GM23338 (cell line): ENCODE results near the gene CNTNAP2.

Experiments used
- CREB1 ChIP-seq: fragments of 250-450 bp; sonication (Bioruptor Pico); IDR thresholded peaks from 2 replicates; pipeline ENCODE4 v1.5.0; 2020; ENCODE audit warnings: low read depth, mild to moderate bottlenecking, moderate library complexity
- ETS1 ChIP-seq: IDR thresholded peaks from 2 replicates; pipeline ENCODE4 v1.6.1; 2016; ENCODE audit warnings: antibody characterized with exemption
- EZH2 ChIP-seq: fragments of 200-600 bp; sonication (generic); IDR thresholded peaks from one replicate; pipeline ENCODE4 v1.8.0; 2017; ENCODE audit warnings: antibody characterized with exemption, mild to moderate bottlenecking, low read depth; ENCODE audit not compliant: unreplicated experiment
- EZH2phosphoT487 ChIP-seq: fragments of 200-600 bp; sonication (generic); IDR thresholded peaks from one replicate; pipeline ENCODE4 v1.8.1; 2018; ENCODE audit warnings: antibody characterized with exemption; ENCODE audit not compliant: unreplicated experiment
- JUNB ChIP-seq: IDR thresholded peaks from one replicate; pipeline ENCODE4 v1.6.1; 2016; ENCODE audit warnings: antibody characterized with exemption; ENCODE audit not compliant: unreplicated experiment
- POLR2AphosphoS5 ChIP-seq: IDR thresholded peaks from 2 replicates; pipeline ENCODE4 v1.6.1; 2016; ENCODE audit warnings: antibody characterized with exemption, low read depth
- ZNF114 ChIP-seq: fragments of 250-450 bp; sonication (Bioruptor Pico); IDR thresholded peaks from 2 replicates; pipeline ENCODE4 v1.5.0; 2020; ENCODE audit warnings: mild to moderate bottlenecking, moderate library complexity
- TF ChIP-seq, protein P1 (sequence below), 2 experiments: fragments of 200-600 bp in 1 of 2; sonication (generic) in 1 of 2; conservative IDR thresholded peaks; 2 replicates each; pipeline versions ENCODE4 v1.5.1 to v1.6.1; 2016 to 2017; ENCODE audit warnings: antibody characterized with exemption in 2 of 2, low read depth in 2 of 2, mild to moderate bottlenecking in 2 of 2, moderate library complexity in 1 of 2

DNA sequence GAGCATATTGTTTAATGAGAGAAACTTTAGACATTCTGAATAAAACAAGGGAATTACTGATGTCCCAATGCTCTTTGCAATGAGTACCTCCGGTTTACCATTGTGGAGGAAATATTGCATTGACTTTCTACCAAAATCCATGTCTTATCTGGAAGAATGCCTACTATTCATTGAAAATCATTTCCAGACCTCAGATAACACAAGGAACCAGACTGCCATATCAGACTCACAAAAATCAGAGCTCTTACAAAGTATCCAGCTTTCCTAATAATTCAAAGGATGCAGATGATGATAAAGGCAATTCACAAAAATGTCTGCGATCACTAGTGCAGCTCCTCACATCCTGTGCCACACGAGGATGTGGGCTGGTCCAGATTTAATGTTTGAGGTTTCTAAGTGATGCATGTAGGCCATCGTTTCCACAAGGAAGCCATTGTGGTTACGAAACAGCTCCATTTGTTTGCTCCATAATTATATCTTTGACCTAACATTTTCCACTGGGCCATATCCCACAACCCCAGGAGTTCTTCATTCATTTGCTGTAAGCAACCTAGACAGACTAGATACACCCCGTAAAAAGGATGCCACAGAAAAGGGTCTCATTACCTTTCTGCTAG lies 1642.8 kb downstream of the CNTNAP2 start:
- TF ChIP-seq, protein P1, sequence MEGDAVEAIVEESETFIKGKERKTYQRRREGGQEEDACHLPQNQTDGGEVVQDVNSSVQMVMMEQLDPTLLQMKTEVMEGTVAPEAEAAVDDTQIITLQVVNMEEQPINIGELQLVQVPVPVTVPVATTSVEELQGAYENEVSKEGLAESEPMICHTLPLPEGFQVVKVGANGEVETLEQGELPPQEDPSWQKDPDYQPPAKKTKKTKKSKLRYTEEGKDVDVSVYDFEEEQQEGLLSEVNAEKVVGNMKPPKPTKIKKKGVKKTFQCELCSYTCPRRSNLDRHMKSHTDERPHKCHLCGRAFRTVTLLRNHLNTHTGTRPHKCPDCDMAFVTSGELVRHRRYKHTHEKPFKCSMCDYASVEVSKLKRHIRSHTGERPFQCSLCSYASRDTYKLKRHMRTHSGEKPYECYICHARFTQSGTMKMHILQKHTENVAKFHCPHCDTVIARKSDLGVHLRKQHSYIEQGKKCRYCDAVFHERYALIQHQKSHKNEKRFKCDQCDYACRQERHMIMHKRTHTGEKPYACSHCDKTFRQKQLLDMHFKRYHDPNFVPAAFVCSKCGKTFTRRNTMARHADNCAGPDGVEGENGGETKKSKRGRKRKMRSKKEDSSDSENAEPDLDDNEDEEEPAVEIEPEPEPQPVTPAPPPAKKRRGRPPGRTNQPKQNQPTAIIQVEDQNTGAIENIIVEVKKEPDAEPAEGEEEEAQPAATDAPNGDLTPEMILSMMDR (conservative IDR thresholded peaks at IDR 0.05; ENCODE audit: low read depth in 2 of 2), result no peak
- TF ChIP-seq EZH2, result no peak
- TF ChIP-seq EZH2phosphoT487, result no peak
- no peak for TF ChIP-seq POLR2AphosphoS5
- TF ChIP-seq ZNF114, result no peak
- no peak for TF ChIP-seq CREB1
- TF ChIP-seq ETS1, result no peak
- TF ChIP-seq JUNB, result no peak
